KMS-11 (cell line): ENCODE measurements around the gene CCT5.

Experiments used
- H2AFZ ChIP-seq: fragments of 200-600 bp; sonication (generic); 2 replicates; pipeline ENCODE4 v1.6.1; 2016; ENCODE audit warnings: antibody characterized with exemption, mixed run types, low read depth
- H3K27ac ChIP-seq: fragments of 200-600 bp; sonication (generic); 2 replicates; pipeline ENCODE4 v1.6.1; 2016; ENCODE audit warnings: mild to moderate bottlenecking, mixed run types
- H3K27me3 ChIP-seq: fragments of 200-600 bp; sonication (generic); 2 replicates; pipeline ENCODE4 v1.6.1; 2017; ENCODE audit warnings: mild to moderate bottlenecking, low read depth, mixed run types, moderate library complexity; ENCODE audit not compliant: insufficient read depth
- H3K36me3 ChIP-seq: fragments of 200-600 bp; sonication (generic); 2 replicates; pipeline ENCODE4 v1.6.1; 2017; ENCODE audit warnings: mild to moderate bottlenecking, mixed run types; ENCODE audit not compliant: insufficient read depth
- H3K4me1 ChIP-seq: fragments of 200-600 bp; sonication (generic); 2 replicates; pipeline ENCODE4 v1.6.1; 2016; ENCODE audit warnings: mild to moderate bottlenecking, low read depth, mixed run types; ENCODE audit not compliant: poor library complexity, severe bottlenecking
- H3K4me2 ChIP-seq: fragments of 200-600 bp; sonication (generic); 2 replicates; pipeline ENCODE4 v1.7.0; 2016; ENCODE audit warnings: mild to moderate bottlenecking, mixed run types
- H3K4me3 ChIP-seq: fragments of 200-600 bp; sonication (generic); IDR thresholded peaks from 2 replicates; pipeline ENCODE4 v1.6.1; 2017; ENCODE audit warnings: low read depth, low read length, mixed read lengths; ENCODE audit not compliant: insufficient read depth
- H3K79me2 ChIP-seq: fragments of 200-600 bp; sonication (generic); 2 replicates; pipeline ENCODE4 v1.6.1; 2016; ENCODE audit warnings: low read depth, mixed run types; ENCODE audit not compliant: insufficient read depth
- H3K9ac ChIP-seq: fragments of 200-600 bp; sonication (generic); 2 replicates; pipeline ENCODE4 v1.6.1; 2016; ENCODE audit warnings: mild to moderate bottlenecking, mixed run types
- H4K20me1 ChIP-seq: fragments of 200-600 bp; sonication (generic); 2 replicates; pipeline ENCODE4 v1.6.1; 2016; ENCODE audit warnings: mild to moderate bottlenecking, mixed run types; ENCODE audit not compliant: insufficient read depth
- CTCF ChIP-seq: fragments of 200-600 bp; sonication (generic); conservative IDR thresholded peaks from 2 replicates; pipeline ENCODE4 v1.6.1; 2017; ENCODE audit warnings: low read depth, mild to moderate bottlenecking, antibody characterized with exemption, low read length, moderate library complexity, mixed read lengths

CCT5 gene

GRCh38 chr5:10262121-10262774, 12.2 kb downstream of the CCT5 start:
- peaks cover 6% of the 10 kb centered on the region for H4K20me1 ChIP-seq
- no peaks in the 10 kb centered on the region for H3K4me1 ChIP-seq
- TF ChIP-seq CTCF = no peak

GRCh38 chr5:10262995-10263394, 12.9 kb downstream of the CCT5 start:
- H3K4me2 ChIP-seq = no peak overlapping the region
- H4K20me1 ChIP-seq = no peaks in the 10 kb centered on the region; the same call in 1 of the 2 replicates
- no peaks in the 10 kb centered on the region for H3K27me3 ChIP-seq
- no peaks in the 10 kb centered on the region for H3K4me1 ChIP-seq
- no peak overlapping the region for H2AFZ ChIP-seq
- peaks cover 49% of the 10 kb centered on the region; the same call in 1 of the 2 replicates for H3K36me3 ChIP-seq
- H3K27ac ChIP-seq = no peak overlapping the region
- no peak overlapping the region for H3K4me3 ChIP-seq
- TF ChIP-seq CTCF = no peak
- no peaks in the 10 kb centered on the region; the same call in 1 of the 2 replicates for H3K79me2 ChIP-seq
- H3K9ac ChIP-seq = no peak overlapping the region

More at GRCh38 chr5:10262121-10262774, 12.2 kb downstream of the CCT5 start:
- Histone ChIP-seq H3K4me3 (no peak overlapping the region), H3K27ac (no peak overlapping the region), H3K36me3 (peaks cover 56% of the 10 kb centered on the region; the same call in 1 of the 2 replicates), H3K27me3 (no peaks in the 10 kb centered on the region), H3K4me2 (no peak overlapping the region), H3K9ac (no peak overlapping the region), H3K79me2 (peaks cover 6% of the 10 kb centered on the region; the same call in 1 of the 2 replicates), H2AFZ (no peak overlapping the region)

DNA sequence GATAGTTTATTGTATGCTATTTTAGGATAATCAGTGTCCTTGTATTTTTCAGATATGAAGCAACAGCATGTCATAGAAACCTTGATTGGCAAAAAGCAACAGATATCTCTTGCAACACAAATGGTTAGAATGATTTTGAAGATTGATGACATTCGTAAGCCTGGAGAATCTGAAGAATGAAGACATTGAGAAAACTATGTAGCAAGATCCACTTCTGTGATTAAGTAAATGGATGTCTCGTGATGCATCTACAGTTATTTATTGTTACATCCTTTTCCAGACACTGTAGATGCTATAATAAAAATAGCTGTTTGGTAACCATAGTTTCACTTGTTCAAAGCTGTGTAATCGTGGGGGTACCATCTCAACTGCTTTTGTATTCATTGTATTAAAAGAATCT, 14.5 kb downstream of the CCT5 start:
- H3K4me3 ChIP-seq = no peak overlapping the region
- H3K9ac ChIP-seq = no peak overlapping the region
- no peak overlapping the region for H3K27ac ChIP-seq
- no peaks in the 10 kb centered on the region for H3K4me1 ChIP-seq
- no peak for TF ChIP-seq CTCF
- H3K79me2 ChIP-seq = no peaks in the 10 kb centered on the region
- no peak overlapping the region for H3K4me2 ChIP-seq
- H2AFZ ChIP-seq = no peak overlapping the region
- peaks cover 37% of the 10 kb centered on the region; the same call in 1 of the 2 replicates for H3K36me3 ChIP-seq
- H4K20me1 ChIP-seq = no peaks in the 10 kb centered on the region; the same call in 1 of the 2 replicates
- no peaks in the 10 kb centered on the region for H3K27me3 ChIP-seq

- Histone ChIP-seq H3K4me3 (no peak overlapping the region), H3K27me3 (no peaks in the 10 kb centered on the region), H3K27ac (no peak overlapping the region), H4K20me1 (no peaks in the 10 kb centered on the region; the same call in 1 of the 2 replicates), H3K4me1 (peaks cover 4% of the 10 kb centered on the region), H3K36me3 (peaks cover 33% of the 10 kb centered on the region; the same call in 1 of the 2 replicates), H3K79me2 (no peaks in the 10 kb centered on the region), H2AFZ (no peak overlapping the region), H3K9ac (no peak overlapping the region), H3K4me2 (no peak overlapping the region)
- TF ChIP-seq CTCF = no peak
Observed at GRCh38 chr5:10265245-10266109, 15.4 kb downstream of the CCT5 start.
